H1 (cell line): Measurements from ENCODE around the gene STH. TPM values are rescaled to one million over a fixed set of nuclear protein-coding genes. Genes with fewer than 3 reads are reported as not detected.
A peak's percentile ranks its signal among the peaks of the same experiment; 100 is the strongest.

Source experiments
- CTCF ChIP-seq, 3 experiments: IDR thresholded peaks; 1 replicate in 2 of 3; 2 replicates in 1 of 3; pipeline versions ENCODE4 v1.5.1 to v1.6.1; 2011; ENCODE audit warnings: low read length in 3 of 3, mild to moderate bottlenecking in 3 of 3, inconsistent platforms in 2 of 3, low read depth in 1 of 3, moderate library complexity in 1 of 3; ENCODE audit not compliant: insufficient read depth in 1 of 3; ENCODE audit errors: control extremely low read depth in 1 of 3
- polyA plus RNA-seq, 7 experiments: library from polyadenylated mRNA; depleted of rRNA in 3 of 7; stranded (reverse) in 5 of 7; unstranded in 2 of 7; fragments of >200 nt in 5 of 7; fragments of 200-250 nt in 2 of 7; gene quantifications; 1 replicate in 5 of 7; 2 replicates in 1 of 7; 4 replicates in 1 of 7; pipeline versions ENCODE4 v1.2.1 to v1.2.3, GENCODE V29; 2011 to 2013; ENCODE audit warnings: missing spikeins in 2 of 7, mixed read lengths in 2 of 7
- total RNA-seq: library from RNA; stranded (reverse); fragmentation: NEBNext Ultra II Directional; extraction: Animal tissue kit (Norgen Biotek cat#: 25700); gene quantifications from 2 replicates; pipeline ENCODE4 v1.2.1, GENCODE V29; 2021

STH gene
- total and polyA plus RNA-seq, 2 of the 8 experiments (the other 6 are each of a cell fraction or from before 2014, with no cell fraction given) = not detected

GRCh38 chr17:46002311-46002972 lies 3.4 kb downstream of the STH start (continued):
- peak; percentile 69 to 91 (median 90) for TF ChIP-seq CTCF (IDR thresholded peaks at IDR 0.05; ENCODE audit: control extremely low read depth in 1 of 3, insufficient read depth in 1 of 3, low read depth in 1 of 3, low read length in 3 of 3)
